ENCODE data around the gene CNTN4.

The CNTN4 gene

DNA sequence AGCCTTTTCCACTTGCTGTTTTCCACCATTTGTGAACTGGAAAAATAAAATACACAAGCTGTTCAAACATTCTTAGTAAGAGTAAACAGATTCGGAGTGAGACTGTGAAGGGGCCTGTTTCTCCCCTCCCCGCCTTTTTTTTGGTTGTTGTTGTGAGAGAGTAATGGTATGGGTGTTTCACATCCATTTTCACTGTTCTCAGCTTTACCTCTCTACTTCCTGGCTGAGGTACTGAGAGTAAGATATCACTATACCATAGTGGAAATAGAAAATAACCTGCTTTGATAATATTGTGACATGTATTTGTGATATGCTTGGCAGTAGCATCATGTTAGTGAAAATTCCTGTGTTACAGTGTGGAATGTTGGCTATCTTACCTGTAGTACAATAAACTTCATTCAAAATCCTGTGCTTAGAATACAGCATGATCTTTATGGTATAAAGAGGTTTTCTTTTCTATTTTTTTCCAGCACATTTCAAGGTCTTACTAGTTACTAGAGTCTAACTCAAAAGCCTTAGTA lies 12.0 kb downstream of the CNTN4 start:
- H3K27ac Mint-ChIP-seq, result no peak overlapping the region
- H3K27me3 Mint-ChIP-seq, result no peaks in the 10 kb centered on the region
- ATAC-seq, result no peak
- peaks cover 10% of the 10 kb centered on the region for H3K9me3 Mint-ChIP-seq
- no peaks in the 10 kb centered on the region for H3K36me3 Mint-ChIP-seq (ENCODE audit: low read depth)
- no peak overlapping the region for H3K4me3 Mint-ChIP-seq
- no peak for DNase-seq
- no peaks in the 10 kb centered on the region for H3K4me1 Mint-ChIP-seq

DNA sequence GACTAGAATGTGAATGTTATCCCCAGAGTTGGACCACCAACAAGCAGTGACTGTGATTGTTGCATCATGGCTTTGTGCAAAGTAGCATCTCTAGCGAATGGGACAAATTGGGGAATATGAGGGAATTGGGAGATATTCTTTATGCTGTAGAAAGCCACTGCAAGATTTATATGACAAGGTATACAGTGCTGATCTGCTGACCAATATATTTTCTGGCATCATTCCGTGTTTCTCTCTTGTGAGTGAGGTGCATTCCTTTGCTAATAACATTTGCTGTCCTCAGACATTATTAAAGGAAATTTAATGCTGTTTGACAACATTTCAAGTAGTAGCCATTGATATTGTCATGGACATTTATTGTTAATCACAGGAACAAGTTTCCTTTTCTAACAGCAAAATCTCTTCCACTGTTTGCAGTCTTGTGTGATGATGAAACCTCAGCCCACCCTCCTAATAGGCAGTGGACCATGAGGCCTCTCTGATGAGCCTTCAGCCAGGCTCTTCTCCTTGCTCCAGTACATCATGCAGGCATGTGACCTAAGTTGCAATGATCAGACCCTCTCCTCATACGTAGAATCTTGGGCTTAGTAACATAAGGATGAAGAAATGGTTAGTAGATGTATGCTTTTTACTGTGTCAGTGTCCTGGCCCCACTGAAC lies 16.1 kb downstream of the CNTN4 start:
- no peak overlapping the region for H3K27ac Mint-ChIP-seq
- DNase-seq (no peak), ATAC-seq (no peak)
- no peaks in the 10 kb centered on the region for H3K27me3 Mint-ChIP-seq
- no peak overlapping the region for H3K4me3 Mint-ChIP-seq
- no peaks in the 10 kb centered on the region for H3K36me3 Mint-ChIP-seq (ENCODE audit: low read depth)
- no peaks in the 10 kb centered on the region for H3K4me1 Mint-ChIP-seq
- H3K9me3 Mint-ChIP-seq, result no peaks in the 10 kb centered on the region

- no peaks in the 10 kb centered on the region for H3K27me3 Mint-ChIP-seq
- H3K4me3 Mint-ChIP-seq, result no peak overlapping the region
- no peaks in the 10 kb centered on the region for H3K9me3 Mint-ChIP-seq
- H3K36me3 Mint-ChIP-seq (ENCODE audit: low read depth), result no peaks in the 10 kb centered on the region
- H3K27ac Mint-ChIP-seq, result no peak overlapping the region
- ATAC-seq, result no peak
- DNase-seq, result no peak
- H3K4me1 Mint-ChIP-seq, result no peaks in the 10 kb centered on the region
Measured at GRCh38 chr3:2130726-2131125, 32.1 kb downstream of the CNTN4 start.

- Mint-ChIP-seq H3K4me1 (no peaks in the 10 kb centered on the region), H3K4me3 (no peak overlapping the region), H3K27ac (no peak overlapping the region), H3K36me3 (ENCODE audit: low read depth) (no peaks in the 10 kb centered on the region), H3K27me3 (no peaks in the 10 kb centered on the region), H3K9me3 (no peaks in the 10 kb centered on the region)
- no peak for ATAC-seq
- no peak for DNase-seq
Measured at GRCh38 chr3:2133146-2133545, 34.5 kb downstream of the CNTN4 start.

DNA sequence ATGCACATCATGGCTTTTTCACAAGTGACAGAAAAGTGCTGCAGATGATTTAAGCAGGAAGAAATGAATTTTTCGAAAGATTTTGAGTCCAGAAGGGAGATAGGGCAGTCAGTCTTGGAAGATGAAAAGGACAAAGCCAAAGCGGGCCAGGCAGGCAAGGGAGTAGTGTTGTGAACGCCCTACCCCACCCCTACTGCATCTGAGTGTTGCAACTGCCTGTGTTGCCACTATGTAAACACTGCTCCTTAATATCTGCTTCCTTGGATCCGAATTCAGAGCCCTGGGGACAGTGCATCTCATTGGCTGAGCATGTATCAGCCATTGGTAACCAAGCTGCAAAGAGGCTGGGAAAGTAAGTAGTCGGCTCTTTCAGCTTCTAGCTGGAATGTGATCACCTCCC lies 39.0 kb downstream of the CNTN4 start:
- Mint-ChIP-seq H3K4me1 (no peaks in the 10 kb centered on the region), H3K27ac (no peak overlapping the region), H3K4me3 (no peak overlapping the region), H3K9me3 (peaks cover 4% of the 10 kb centered on the region), H3K27me3 (no peaks in the 10 kb centered on the region), H3K36me3 (ENCODE audit: low read depth) (no peaks in the 10 kb centered on the region)
- ATAC-seq (no peak), DNase-seq (no peak)

DNA sequence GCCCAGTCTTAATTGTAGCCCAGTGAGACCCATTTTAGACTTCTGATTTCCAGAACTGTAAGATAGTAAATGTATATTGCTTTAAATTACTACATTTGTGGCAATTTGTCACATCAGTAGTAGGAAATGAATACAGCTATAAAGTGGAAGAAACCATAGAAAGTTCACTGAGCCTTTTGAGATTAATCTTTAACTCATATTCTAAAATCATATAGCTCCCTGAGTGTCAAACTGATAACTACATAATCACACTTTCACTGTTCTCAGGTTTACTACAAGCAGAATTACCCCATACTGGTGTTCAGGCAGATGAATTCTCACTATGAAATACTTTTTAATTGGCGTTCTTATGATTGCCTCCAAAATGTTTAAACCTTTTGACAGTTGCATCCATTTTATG lies 42.8 kb downstream of the CNTN4 start:
- DNase-seq, result no peak
- Mint-ChIP-seq H3K9me3 (peaks cover 7% of the 10 kb centered on the region), H3K27ac (no peak overlapping the region), H3K27me3 (no peaks in the 10 kb centered on the region), H3K4me1 (no peaks in the 10 kb centered on the region), H3K36me3 (ENCODE audit: low read depth) (no peaks in the 10 kb centered on the region), H3K4me3 (no peak overlapping the region)
- no peak for ATAC-seq

DNA sequence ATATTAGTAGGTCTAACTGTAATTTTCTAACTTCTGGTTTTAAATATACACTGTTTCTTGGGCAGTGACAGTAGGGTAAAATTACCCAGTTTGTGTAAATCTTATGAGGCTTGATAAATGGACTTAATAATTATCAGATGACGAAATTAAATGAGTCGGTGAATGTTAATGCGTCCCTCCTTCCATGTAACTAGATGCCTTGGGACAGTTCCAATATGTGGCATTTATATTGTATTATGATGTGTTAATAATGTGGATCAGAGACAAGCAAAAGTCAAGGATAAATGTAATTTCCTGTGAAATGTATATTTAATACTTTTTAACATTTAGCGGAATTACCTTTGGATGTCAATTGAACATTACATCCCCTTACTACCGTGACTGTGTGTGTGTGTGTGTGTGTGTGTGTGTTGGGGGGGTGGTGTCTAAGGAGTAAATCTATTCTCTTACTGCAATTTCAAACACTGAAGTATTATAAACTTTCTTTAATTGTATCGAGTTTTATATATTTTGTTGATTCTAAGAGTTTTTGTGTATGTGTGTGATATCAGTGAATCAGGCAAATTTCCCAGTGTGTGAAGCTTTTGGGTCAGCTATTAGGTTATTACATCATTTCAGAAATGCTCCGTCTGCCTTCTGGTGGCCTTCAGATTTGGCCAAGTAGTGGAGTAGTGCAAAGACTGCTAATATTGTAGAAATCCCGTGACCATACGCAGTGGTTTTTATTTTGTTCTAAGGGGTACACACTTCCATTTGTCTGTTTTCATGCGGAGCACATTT lies 50.1 kb downstream of the CNTN4 start:
- ATAC-seq (no peak), DNase-seq (no peak)
- Mint-ChIP-seq H3K4me1 (no peaks in the 10 kb centered on the region), H3K27ac (no peak overlapping the region), H3K4me3 (no peak overlapping the region), H3K27me3 (no peaks in the 10 kb centered on the region), H3K9me3 (no peaks in the 10 kb centered on the region), H3K36me3 (ENCODE audit: low read depth) (no peaks in the 10 kb centered on the region)

GRCh38 chr3:2153053-2153452 lies 54.4 kb downstream of the CNTN4 start:
- no peaks in the 10 kb centered on the region for H3K4me1 Mint-ChIP-seq
- H3K27me3 Mint-ChIP-seq, result no peaks in the 10 kb centered on the region
- H3K36me3 Mint-ChIP-seq (ENCODE audit: low read depth), result no peaks in the 10 kb centered on the region
- DNase-seq, result no peak
- no peak overlapping the region for H3K27ac Mint-ChIP-seq
- H3K4me3 Mint-ChIP-seq, result no peak overlapping the region
- no peak for ATAC-seq
- H3K9me3 Mint-ChIP-seq, result no peaks in the 10 kb centered on the region

DNA sequence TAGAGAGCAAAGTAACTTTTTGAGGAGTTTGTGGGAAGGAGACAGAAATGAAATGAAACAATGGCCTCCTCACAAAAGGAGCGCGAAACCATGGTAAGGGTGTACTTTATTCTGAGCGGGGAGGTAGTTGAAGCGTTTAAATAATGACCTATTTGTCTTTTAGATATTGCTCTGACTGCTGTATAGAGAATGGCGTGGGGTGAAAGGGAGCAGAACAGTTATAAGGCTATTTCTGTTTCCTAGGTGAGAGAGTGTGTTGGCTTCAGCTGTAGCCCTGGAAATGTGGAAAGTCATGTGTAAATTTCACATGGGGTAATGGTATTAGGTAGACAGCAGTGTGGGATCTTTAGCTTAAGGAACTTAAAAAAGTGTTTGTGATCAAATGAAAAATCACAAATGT lies 54.9 kb downstream of the CNTN4 start:
- H3K27ac Mint-ChIP-seq, result no peak overlapping the region

GRCh38 chr3:2154621-2155020 lies 56.0 kb downstream of the CNTN4 start:
- no peaks in the 10 kb centered on the region for H3K4me1 Mint-ChIP-seq
- no peak overlapping the region for H3K27ac Mint-ChIP-seq
- no peaks in the 10 kb centered on the region for H3K27me3 Mint-ChIP-seq
- DNase-seq (no peak), ATAC-seq (no peak)
- no peaks in the 10 kb centered on the region for H3K9me3 Mint-ChIP-seq
- no peak overlapping the region for H3K4me3 Mint-ChIP-seq
- no peaks in the 10 kb centered on the region for H3K36me3 Mint-ChIP-seq (ENCODE audit: low read depth)

More for the DNA sequence above, 54.9 kb downstream of the CNTN4 start:
- Mint-ChIP-seq H3K36me3 (ENCODE audit: low read depth) (no peaks in the 10 kb centered on the region), H3K27me3 (no peaks in the 10 kb centered on the region), H3K4me3 (no peak overlapping the region), H3K4me1 (no peaks in the 10 kb centered on the region), H3K9me3 (no peaks in the 10 kb centered on the region)
- DNase-seq (no peak), ATAC-seq (no peak)

- no peak overlapping the region for H3K4me3 Mint-ChIP-seq
- H3K4me1 Mint-ChIP-seq, result no peaks in the 10 kb centered on the region
- peak; percentile 9 for DNase-seq
- H3K9me3 Mint-ChIP-seq, result no peaks in the 10 kb centered on the region
- no peak overlapping the region for H3K27ac Mint-ChIP-seq
- H3K27me3 Mint-ChIP-seq, result no peaks in the 10 kb centered on the region
- no peak for ATAC-seq
- H3K36me3 Mint-ChIP-seq (ENCODE audit: low read depth), result no peaks in the 10 kb centered on the region
Measured at GRCh38 chr3:2156244-2156847, 57.7 kb downstream of the CNTN4 start.

DNA sequence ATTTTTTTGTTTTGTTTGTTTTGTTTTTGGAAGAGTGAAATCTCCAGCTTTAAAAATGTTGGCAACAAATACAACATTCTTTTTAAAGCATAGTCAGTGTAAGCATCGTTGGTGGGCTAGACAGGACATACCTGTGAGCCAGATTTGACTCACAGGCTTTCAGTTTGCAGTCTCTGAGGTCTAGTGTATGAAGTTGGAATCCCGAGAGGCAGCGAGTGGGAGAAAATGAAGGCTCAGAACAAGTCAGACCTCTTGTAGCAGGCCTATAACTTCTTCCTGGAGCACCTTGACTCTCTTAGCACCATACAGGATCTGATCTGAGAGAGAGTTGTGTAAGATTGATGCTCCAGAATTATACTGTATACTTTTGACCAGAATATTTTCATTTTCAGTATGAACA lies 60.2 kb downstream of the CNTN4 start:
- Mint-ChIP-seq H3K27me3 (no peaks in the 10 kb centered on the region), H3K9me3 (peaks cover 3% of the 10 kb centered on the region), H3K4me3 (no peak overlapping the region), H3K27ac (no peak overlapping the region), H3K36me3 (ENCODE audit: low read depth) (no peaks in the 10 kb centered on the region), H3K4me1 (no peaks in the 10 kb centered on the region)
- ATAC-seq (no peak), DNase-seq (no peak)

GRCh38 chr3:2166552-2166951 lies 67.9 kb downstream of the CNTN4 start:
- H3K36me3 Mint-ChIP-seq (ENCODE audit: low read depth), result no peaks in the 10 kb centered on the region
- DNase-seq, result no peak
- ATAC-seq, result no peak
- H3K27me3 Mint-ChIP-seq, result no peaks in the 10 kb centered on the region
- H3K27ac Mint-ChIP-seq, result no peak overlapping the region
- H3K9me3 Mint-ChIP-seq, result peaks cover 8% of the 10 kb centered on the region
- no peaks in the 10 kb centered on the region for H3K4me1 Mint-ChIP-seq
- H3K4me3 Mint-ChIP-seq, result no peak overlapping the region

DNA sequence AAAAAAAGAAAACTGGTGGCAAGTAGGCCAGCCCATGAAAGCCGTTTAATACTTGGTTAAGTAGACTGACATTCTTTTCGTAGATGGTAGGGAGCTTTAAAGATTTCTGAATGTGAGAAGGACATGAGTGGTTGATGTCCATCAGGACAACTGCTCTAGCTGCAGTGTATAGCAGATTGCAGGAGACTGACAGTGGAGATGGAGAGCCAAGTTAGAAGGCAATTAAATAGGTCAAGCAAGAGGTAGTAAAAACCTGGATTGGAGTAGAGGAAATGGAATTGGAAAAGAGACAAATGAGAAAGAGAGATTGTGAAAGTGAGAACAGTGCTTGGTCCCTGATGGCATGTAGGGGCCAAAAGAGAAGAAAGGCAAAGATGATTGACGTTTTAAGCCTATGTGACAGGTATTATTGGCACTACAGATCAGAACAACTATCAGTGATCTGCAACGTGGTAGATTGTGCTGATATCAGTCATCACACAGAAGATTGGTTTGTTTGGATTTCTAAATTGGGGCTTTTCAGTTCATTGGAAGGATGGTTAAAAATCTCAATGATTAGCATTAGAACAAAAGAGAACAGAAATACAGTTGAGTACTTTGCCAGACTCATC lies 74.0 kb downstream of the CNTN4 start:
- H3K4me1 Mint-ChIP-seq, result no peaks in the 10 kb centered on the region
- no peak overlapping the region for H3K4me3 Mint-ChIP-seq
- H3K27me3 Mint-ChIP-seq, result no peaks in the 10 kb centered on the region
- peaks cover 5% of the 10 kb centered on the region for H3K9me3 Mint-ChIP-seq
- ATAC-seq (no peak), DNase-seq (no peak)
- H3K27ac Mint-ChIP-seq, result no peak overlapping the region
- no peaks in the 10 kb centered on the region for H3K36me3 Mint-ChIP-seq (ENCODE audit: low read depth)

DNA sequence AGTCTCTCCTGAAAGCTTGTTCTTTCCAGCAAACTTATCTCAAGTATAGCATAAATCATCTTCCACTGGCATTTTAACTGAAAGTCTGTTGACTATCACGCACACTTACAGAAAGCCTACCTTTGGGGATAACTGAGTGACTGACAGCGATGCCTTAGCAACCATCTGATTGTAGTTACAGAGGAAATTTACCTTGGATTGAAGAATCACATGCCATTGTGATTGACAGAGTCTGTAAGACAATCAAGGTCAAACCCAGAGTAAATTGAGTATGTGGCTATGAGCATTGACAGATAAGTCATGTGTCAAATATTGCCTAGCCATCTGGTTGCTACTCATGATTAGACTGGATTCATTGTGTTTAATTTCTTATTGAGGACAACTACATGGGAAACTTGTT lies 82.0 kb downstream of the CNTN4 start:
- no peak overlapping the region for H3K27ac Mint-ChIP-seq
- H3K9me3 Mint-ChIP-seq, result no peaks in the 10 kb centered on the region
- H3K4me3 Mint-ChIP-seq, result no peak overlapping the region
- H3K27me3 Mint-ChIP-seq, result no peaks in the 10 kb centered on the region
- DNase-seq (no peak), ATAC-seq (no peak)
- no peaks in the 10 kb centered on the region for H3K4me1 Mint-ChIP-seq
- no peaks in the 10 kb centered on the region for H3K36me3 Mint-ChIP-seq (ENCODE audit: low read depth)
